SK-N-SH treated with all-trans-retinoic acid at 6 μM for 48 hours (cell line): ENCODE data around the gene CCDC88A.

Experiments used
- POU6F1 ChIP-seq: fragments of 250-450 bp; sonication (Bioruptor Pico); IDR thresholded peaks from 2 replicates; pipeline ENCODE4 v1.8.0; 2021; ENCODE audit warnings: low read depth, mild to moderate bottlenecking, moderate library complexity, borderline replicate concordance
- RARB ChIP-seq: fragments of 250-450 bp; sonication (Bioruptor Pico); IDR thresholded peaks from 2 replicates; pipeline ENCODE4 v1.8.0; 2021; ENCODE audit warnings: mild to moderate bottlenecking, moderate library complexity
- TCF4 ChIP-seq: fragments of 250-450 bp; sonication (Bioruptor Pico); IDR thresholded peaks from 2 replicates; pipeline ENCODE4 v1.8.0; 2021; ENCODE audit warnings: mild to moderate bottlenecking, moderate library complexity, borderline replicate concordance

- TF ChIP-seq TCF4 (no peak), RARB (CRISPR knock-in tag) (no peak), POU6F1 (CRISPR knock-in tag) (no peak)
Measured at GRCh38 chr2:55459714-55460274, 40.1 kb upstream of the CCDC88A start.
